ENCODE measurements around the gene FOXRED2.
"Not testable (repeated sequence)": the region's sequence is repeated elsewhere in the genome, so short reads cannot be mapped to it uniquely, and the experiment has no call there.

Gene FOXRED2

DNA sequence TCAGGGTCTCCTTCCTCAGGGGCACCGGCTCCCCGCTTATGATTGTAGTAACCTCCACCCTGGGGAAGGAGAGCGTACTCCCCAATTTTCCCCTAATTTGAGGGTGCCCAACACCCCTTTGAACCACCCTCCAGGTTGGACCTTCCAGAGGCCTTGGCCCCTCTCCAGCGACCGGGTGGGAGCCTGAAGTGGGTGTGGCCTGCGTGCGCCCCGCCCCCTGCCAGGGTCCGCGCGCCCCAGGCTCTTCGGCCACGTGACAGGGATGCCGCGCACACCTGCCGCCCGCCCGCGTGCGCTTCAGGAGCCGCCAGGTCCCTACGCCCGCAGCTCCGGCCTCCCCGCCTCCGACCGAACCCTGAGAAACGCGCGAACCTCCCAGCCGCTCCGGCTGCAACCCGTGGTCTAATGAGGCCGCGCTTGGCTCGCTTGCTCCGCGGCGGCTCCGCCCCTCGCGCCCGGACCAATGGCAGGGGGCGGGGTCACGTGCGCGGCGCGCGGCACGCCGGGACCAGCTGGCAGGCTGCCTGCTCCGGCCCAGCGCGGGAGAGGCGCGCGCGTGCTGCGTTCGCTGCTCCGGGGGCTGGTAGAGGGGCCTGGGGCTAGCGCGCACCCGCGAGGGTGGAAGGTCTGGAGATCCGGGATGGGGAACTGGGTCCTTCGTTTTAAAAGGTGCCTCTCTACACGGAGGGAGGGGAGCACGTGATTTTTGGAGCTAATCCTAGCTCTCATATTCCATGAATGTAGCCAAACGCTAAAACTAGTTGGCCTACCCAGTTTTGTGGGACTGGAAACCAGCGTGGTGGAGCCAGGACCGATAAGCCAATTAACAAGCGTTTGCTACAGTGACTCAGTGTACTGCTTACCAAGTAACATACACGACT, at the start of gene FOXRED2:
Gene FOXRED2 (minus strand): TSS at position 404 of the 881 bp plus-strand sequence. CDS start 618 bp downstream, outside the sequence.
- peak; percentile 93 to 96 for DNase-seq
- no peak for TF ChIP-seq GATA1 (IDR thresholded peaks at IDR 0.05; ENCODE audit: low read depth, low read length)
- TF ChIP-seq POLR2A (IDR thresholded peaks at IDR 0.05; ENCODE audit: low read length) = peak; percentile 91

DNA sequence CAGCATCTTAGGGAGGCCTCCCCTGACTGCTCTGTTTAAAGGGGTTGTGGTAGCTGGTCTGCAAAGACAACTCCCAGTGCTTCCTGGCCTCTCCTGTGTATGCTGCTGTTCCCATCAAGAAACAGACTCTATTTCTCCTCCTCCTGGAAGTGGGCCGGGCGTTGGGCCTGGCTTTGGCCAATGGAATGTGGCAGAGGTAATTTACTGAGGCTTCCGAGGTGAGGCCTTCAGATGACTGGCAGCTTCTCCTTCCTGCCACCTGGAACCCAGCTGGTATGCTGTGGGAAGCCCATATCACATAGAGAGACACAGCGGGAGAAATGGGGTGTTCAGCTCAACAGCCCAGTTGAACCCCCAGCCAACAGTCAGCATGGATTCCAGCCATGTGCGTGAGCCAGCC, 47.3 kb upstream of the FOXRED2 start:
- no peak for DNase-seq
- TF ChIP-seq POLR2A (IDR thresholded peaks at IDR 0.05; ENCODE audit: low read length) (no peak), GATA1 (IDR thresholded peaks at IDR 0.05; ENCODE audit: low read depth, low read length) (no peak)

DNA sequence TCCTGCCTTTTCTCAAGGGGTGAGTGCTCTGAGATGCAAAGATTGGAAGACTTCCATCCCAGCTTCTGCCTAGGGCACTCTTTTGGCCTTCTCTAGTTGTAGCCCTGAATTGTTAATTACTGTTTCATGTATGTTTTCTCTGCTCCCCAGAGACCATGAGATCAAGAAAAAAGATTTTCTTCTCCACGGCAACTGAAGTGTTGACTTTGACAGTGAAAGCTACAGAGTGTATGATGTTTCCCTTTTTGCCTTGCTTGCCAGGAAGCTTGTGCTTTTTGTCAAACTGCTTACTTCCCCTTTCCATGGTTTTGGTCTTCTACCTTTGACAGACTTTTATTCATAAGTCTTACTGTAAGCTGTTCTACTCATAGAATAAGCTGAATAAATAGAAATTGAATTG, 45.4 kb upstream of the FOXRED2 start:
- no peak for TF ChIP-seq POLR2A (IDR thresholded peaks at IDR 0.05; ENCODE audit: low read length)
- no peak for TF ChIP-seq GATA1 (IDR thresholded peaks at IDR 0.05; ENCODE audit: low read depth, low read length)

DNA sequence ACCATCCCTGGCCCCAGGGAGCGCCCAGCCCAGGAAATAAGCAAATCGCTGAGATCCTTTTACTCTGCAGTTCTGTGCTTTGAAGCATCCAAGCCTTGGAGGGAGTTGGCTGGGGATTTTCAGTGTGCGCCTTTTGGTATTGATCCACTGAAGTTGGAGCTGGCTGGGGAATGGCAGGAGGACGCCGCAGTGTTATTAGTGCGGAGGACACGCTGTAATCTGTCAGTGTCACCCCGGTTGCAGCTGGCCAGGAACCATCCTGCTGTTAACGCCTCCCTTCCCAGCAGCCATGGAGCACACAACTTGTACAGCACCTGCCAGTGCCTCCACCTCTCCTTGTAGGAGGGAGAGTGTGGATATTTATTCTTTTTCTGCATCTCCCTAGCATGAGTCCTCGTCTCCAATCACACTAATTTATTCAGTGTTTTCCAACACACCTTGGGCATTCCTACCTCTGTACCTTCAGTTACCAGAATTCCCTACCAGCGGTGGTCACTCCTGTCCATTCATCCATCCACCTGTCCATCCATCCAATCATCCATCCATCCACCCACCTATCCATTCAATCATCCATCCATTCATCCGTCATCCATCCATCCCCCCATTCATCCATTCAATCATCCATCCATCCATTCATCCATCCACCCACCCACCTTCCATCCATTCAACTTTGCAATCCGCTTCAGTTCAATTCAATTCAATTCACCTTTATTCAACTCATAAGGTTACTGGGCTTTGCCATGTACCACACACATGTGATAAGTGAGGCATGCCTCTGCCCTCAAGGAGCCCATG, 44.1 kb upstream of the FOXRED2 start:
- DNase-seq = no peak
- TF ChIP-seq POLR2A (IDR thresholded peaks at IDR 0.05; ENCODE audit: low read length) (no peak), GATA1 (IDR thresholded peaks at IDR 0.05; ENCODE audit: low read depth, low read length) (no peak)

More for the DNA sequence above, 45.4 kb upstream of the FOXRED2 start:
- DNase-seq = no peak

DNA sequence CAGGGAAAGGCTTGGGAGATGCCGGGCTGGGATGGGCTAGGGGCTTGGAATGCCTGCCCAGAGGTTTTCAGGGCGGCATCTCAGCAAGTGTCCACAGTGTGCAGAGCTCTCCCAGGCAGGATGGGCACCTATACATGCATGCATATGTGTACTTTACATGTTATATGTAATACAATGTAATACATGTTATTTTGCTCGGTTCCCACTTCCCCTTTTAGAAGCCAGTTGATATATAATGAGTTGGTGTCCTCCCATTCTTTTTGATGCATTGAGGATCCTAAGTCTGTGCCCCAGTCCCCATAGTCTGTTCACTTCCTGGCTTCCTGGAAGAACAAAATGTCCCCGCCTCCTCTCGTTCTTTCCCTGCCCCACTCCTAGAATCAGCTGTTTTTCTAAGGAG, 42.2 kb upstream of the FOXRED2 start:
- no peak for DNase-seq
- TF ChIP-seq GATA1 (IDR thresholded peaks at IDR 0.05; ENCODE audit: low read depth, low read length) (no peak), POLR2A (IDR thresholded peaks at IDR 0.05; ENCODE audit: low read length) (no peak)

DNA sequence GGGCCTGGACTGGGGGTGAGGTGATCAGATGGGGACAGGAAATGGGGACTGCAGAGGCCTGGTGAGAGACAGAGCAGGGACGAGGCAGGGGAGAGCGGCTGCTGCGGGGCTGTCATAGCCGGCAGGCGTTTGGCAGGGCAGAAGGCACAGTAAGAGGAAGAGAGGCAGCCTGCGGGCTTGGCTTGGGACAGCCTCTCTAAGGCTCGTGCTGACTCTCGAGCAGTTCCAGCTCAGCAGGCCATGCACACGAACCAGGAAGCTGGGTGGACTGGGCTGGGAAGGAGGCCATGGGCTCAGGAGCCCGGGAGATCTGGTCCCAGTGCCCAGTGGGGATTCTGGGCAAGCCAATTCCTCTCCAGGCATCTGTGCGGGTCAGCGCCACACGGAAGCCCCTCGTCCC, 41.8 kb upstream of the FOXRED2 start:
- TF ChIP-seq POLR2A (IDR thresholded peaks at IDR 0.05; ENCODE audit: low read length) (no peak), GATA1 (IDR thresholded peaks at IDR 0.05; ENCODE audit: low read depth, low read length) (no peak)
- no peak for DNase-seq

DNA sequence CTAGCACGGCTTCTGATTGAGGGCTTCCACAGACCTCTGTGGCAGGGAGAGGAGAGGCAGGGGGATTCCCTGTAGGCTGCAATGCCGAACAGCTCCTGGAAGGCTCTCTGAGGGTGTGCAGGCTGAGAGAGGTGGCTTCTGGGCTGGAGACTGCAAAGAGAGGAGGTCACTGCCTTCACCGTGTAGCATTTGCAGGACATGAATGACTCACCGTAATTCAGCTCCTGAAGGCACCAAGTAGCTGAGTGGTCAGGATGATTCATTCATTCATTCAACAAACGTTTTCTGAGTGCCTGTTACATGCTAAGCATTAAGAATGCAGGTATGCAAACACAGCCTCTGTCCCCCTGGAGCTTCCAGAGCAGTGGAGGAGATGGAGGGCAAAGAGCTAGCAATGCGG, 40.1 kb upstream of the FOXRED2 start:
- TF ChIP-seq POLR2A (IDR thresholded peaks at IDR 0.05; ENCODE audit: low read length) (no peak), GATA1 (IDR thresholded peaks at IDR 0.05; ENCODE audit: low read depth, low read length) (no peak)
- DNase-seq = no peak

DNA sequence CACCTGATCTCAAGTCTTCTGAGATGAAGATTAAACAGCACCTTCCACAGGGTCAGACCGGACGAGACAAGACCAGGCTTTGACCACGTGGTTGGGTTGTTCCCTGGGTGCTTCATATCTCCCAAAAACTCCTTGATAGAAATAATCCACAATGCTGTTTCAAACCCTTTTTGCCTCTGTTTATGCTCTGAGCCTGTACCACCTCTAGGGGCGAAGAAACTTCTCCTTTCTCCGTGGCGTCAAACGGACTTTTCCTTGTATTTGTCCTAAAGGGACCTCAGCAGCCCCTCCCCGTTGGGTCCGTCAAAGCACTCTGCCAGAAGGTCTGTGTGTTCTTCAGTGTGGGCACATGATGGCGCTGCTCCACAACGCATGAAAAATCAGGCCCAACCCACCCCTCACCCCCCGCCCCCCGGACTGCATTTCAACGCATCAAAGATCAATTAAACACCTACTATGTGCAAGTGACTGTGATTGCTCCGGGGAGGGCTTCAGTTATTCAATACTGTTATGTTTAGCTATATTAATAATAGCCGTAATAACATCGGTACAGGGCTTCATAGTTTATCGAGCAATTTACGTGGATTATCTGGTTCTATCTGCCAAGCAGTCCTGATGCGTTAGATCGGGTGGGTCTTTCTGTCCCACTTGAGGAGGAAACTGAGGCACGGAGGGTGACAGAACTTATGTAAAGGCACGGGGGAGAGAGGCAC, 39.4 kb upstream of the FOXRED2 start:
- DNase-seq = peak; percentile 66 to 71
- TF ChIP-seq GATA1 (IDR thresholded peaks at IDR 0.05; ENCODE audit: low read depth, low read length) = no peak
- no peak for TF ChIP-seq POLR2A (IDR thresholded peaks at IDR 0.05; ENCODE audit: low read length)

DNA sequence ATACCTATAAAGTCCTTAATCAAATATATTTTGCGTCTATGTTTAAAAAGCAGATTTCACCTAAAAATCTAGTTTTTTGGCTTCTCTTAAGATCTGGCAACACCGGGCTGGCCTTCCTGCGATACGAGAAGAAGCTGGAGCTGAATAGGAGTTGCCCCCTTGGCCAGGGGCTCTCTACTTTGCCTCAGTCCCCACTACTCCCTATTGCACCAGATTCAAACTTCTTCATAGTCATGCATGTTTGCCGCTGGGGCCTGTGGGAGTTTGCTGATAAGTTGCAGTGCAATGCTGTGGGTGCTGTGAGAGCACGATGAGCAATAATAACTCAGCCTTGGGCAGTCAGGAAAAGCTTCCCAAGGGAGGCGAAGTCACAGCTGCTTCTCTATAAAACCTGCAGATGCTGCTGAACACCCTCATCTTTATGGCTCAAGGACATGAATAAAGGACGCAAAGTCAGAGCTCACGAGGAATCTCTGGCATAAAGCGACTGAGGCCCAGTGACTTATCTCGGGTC, 37.3 kb upstream of the FOXRED2 start:
- no peak for DNase-seq
- TF ChIP-seq POLR2A (IDR thresholded peaks at IDR 0.05; ENCODE audit: low read length) (no peak), GATA1 (IDR thresholded peaks at IDR 0.05; ENCODE audit: low read depth, low read length) (no peak)

DNA sequence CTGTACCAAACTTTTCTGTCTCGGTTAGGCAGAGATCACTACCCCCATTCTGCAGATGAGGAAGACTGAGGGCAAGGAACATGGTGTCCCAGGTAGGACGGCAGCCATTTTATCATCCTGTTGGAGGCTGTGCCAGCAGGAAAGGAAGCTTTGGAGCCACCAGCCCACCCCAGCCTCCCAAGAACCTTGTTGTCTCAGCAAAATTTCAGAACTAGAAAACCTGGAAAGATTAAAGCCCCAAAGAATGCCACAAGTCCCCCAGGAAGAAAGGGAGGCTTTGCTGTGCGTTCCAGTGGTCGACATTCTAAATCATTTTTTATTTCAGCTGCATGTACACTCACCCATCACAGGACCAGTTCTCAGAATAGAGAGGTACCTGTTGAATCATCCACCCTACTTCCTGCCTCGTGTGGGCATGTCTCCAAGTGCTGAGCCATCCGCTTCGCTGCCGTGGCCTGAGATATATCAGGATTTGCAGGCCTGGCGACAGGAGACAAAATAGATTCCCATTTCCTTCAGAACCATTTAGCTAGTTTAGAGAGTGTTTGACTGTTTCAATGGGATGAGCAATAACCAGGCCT, 35.1 kb upstream of the FOXRED2 start:
- TF ChIP-seq GATA1 (IDR thresholded peaks at IDR 0.05; ENCODE audit: low read depth, low read length) = no peak
- no peak for TF ChIP-seq POLR2A (IDR thresholded peaks at IDR 0.05; ENCODE audit: low read length)
- peak in 1 of 2 experiments; percentile 9 for DNase-seq

DNA sequence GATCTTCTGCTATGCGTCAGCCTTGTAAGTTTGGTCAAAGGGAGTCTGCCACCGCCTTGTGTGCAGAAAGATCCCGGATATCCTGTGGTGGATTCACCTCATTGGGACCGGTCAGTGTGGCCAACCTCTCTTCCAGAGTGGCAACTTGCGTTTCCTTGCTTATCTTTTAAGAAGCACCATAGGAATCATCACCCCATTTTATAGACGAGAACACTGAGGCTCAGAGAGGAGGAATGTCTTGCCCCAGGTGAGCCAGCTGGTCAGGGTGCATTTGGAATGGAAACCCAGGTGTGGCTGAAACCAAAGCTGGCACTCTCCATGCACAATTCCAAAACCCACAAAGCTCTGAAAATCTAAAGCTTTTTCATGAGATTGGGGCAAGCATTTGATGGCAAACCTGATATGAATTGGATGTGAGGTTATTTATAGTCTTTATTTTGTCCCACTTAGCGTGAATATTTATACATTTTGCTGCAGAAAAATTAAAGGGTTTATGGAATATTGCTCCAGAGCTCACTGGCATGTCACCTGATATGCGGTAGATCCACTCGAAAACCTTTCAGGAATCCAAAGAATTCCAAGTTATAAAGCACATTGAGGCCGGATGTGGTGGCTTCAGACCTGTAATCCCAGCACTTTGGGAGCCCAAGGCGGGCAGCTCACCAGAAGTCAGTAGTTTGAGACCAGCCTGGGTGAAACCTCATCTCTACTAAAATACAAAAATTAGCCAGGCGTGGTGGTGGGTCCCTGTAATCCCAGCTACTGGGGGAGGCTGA, 34.2 kb upstream of the FOXRED2 start:
- no peak for DNase-seq
- TF ChIP-seq POLR2A (IDR thresholded peaks at IDR 0.05; ENCODE audit: low read length) = no peak
- no peak for TF ChIP-seq GATA1 (IDR thresholded peaks at IDR 0.05; ENCODE audit: low read depth, low read length)

DNA sequence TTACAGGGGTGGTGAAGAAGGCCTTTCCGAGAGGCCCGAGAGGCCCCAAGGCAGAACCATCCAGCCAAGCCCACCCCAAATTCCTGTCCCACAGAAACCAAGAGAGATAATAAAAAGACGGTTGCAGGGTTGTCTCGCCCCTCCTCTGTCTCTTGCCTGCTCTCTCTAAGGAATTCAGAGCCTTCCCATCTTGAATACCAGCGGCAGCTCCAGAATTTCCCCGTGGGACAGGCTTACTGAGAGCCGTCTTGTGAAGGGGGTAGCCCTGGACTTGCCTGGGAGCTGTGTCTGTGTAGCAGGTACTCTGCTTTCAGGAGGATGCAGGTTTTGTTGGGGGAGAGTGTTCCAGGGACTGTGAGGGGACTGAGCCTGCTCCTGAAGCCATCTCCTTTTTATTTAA, 31.7 kb upstream of the FOXRED2 start:
- no peak for TF ChIP-seq GATA1 (IDR thresholded peaks at IDR 0.05; ENCODE audit: low read depth, low read length)
- no peak for TF ChIP-seq POLR2A (IDR thresholded peaks at IDR 0.05; ENCODE audit: low read length)

DNA sequence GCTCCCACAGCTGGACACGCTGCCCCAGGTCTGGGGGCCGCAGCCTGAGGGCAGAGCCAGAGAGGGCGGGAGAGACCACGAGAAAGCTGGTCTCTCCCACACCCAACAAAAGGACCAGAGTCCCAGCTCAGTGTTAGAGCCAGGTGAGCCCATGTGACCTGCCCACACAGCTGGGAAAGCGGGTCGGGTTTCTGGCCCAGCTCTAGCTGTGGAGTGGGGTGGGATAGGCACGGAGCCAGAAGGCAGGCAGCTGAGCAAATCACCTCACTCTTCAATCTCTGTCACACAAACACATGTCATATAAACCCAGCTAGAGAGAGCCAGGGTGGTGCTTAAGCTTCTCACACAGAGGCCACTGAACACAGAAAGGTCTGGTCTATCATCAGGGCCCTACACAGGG, 29.9 kb upstream of the FOXRED2 start:
- TF ChIP-seq GATA1 (IDR thresholded peaks at IDR 0.05; ENCODE audit: low read depth, low read length) = no peak
- no peak for TF ChIP-seq POLR2A (IDR thresholded peaks at IDR 0.05; ENCODE audit: low read length)
- no peak for DNase-seq

More for the DNA sequence above, 31.7 kb upstream of the FOXRED2 start:
- no peak for DNase-seq

DNA sequence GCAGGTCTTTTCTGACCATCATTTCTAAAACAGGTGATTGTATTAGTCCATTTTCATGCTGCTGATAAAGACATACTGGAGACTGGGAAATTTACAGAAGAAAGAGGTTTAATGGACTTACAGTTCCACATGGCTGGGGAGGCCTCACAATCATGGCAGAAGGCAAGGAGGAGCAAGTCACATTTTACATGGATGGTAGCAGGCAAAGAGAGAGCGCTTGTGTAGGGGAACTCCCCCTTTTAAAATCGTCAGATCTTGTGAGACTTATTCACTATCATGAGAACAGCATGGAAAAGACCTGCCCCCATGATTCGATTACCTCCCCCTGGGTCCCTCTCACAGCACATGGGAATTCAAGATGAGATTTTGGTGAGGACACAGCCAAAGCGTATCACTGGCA, 26.5 kb upstream of the FOXRED2 start:
- DNase-seq = not testable (repeated sequence)
